Loucy (cell line): ENCODE measurements around the gene PREX1.

Experiments
- CTCF ChIP-seq: fragments of 200-600 bp; sonication (generic); conservative IDR thresholded peaks from 2 replicates; pipeline ENCODE4 v1.5.1; 2014; ENCODE audit warnings: mild to moderate bottlenecking, antibody characterized with exemption, low read length
- EZH2phosphoT487 ChIP-seq: fragments of 200-600 bp; IDR thresholded peaks from 2 replicates; pipeline ENCODE4 v1.6.1; 2018; ENCODE audit warnings: antibody characterized with exemption, mild to moderate bottlenecking, moderate library complexity, borderline replicate concordance

DNA sequence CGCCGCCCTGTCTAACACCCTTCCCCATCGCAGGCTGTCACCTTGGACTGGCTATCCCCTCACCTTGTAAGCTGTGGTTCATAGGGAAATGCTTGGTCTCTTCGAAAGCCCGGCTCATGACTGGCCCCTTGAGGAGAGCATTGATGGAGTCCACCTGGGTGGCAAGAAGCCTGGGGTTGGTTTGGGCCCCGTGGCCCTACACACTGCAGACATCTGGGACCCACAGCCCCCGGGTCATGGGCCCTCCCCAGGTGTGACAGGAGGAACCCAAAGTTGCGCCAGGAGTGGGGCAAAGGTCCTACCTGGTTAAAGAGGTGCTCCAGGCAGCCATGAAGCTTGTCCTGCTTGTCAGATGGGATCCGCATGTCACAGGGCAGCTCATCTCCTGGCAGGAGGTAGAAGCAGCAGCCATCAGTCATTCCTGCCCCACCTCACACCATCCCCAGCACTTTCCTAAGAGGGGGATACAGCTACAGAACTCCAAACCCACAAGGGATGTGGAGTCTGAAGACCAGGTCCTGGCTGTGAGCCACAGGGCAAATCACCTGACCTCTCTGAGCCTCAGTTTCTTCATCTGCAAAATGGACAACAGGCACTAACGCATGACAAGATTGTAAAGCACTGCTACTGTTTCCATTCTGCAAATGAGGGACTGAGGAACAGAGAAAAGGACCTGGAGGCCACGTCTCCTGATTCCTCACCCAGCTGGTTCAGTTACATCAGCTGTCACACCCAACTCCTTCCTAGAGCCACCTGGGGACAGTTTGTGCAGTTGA, 185.5 kb downstream of the PREX1 start:
- TF ChIP-seq CTCF (no peak), EZH2phosphoT487 (no peak)
